ENCODE results near the gene CNTD1.

CNTD1 gene

DNA sequence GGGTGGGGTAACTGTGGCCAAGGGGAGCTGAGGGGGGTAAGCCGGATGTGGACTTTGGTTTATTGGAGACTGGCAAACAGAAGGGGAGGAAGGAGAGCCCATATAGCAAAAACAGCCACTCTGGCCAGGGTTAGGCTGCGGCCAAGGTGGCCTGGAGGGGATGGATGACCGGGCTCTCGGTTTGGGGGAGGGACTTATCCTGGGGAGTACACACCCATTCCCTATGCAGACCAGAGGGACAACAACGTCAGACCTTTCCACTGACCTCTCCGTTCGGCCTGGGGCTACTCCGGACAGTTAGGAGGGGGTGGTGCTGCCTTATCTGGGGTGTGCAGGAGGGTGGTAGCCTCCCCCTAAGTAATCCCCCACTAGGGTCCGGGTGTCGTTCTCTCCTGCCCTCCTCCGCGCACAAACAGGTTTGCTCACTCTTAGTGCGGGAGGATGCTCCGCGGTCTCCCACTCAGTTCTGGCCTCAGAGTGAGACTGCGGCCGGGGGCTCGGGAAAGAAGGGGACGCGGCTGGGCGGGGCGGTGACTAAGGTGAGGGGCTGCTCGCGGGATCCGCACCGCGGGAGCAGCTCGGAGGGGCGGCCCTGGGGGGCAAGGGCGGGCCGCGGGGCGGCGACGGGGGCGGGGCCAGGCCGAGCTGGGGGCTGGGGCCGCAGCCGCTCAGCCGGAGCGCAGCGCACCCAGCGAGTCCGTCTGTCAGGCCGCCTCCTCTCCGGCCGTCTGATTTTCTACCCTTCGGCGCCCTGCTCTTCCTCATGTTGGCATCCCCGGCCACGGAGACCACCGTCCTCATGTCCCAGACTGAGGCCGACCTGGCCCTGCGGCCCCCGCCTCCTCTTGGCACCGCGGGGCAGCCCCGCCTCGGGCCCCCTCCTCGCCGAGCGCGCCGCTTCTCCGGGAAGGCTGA is 18.5 kb upstream of the CNTD1 start, which contains the start of gene WNK4:
Gene WNK4, plus strand, starts transcription at position 675 of the 915 bp plus-strand sequence. Its CDS starts 89 bp downstream, at position 764.
- DNase-seq, result no peak

DNA sequence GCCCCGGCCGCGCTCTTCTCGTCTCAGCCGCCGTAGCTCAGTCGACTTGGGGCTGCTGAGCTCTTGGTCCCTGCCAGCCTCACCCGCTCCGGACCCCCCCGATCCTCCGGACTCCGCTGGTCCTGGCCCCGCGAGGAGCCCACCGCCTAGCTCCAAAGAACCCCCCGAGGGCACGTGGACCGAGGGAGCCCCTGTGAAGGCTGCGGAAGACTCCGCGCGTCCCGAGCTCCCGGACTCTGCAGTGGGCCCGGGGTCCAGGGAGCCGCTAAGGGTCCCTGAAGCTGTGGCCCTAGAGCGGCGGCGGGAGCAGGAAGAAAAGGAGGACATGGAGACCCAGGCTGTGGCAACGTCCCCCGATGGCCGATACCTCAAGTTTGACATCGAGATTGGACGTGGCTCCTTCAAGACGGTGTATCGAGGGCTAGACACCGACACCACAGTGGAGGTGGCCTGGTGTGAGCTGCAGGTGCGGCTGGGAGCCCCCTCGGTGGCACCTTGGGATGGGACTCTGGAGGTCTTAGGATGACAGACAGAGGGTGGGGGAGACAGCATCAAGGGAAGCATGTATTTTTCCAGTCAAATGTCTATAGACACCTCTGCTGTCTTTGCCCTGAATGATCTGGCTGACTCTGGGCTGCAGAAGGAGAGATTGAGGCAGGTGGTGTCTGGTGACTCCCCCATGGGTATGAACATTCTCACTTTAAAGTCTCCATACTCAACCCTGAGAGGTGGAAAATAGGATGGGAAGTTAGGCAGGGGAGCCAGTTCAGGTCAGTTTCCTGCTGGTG is 17.6 kb upstream of the CNTD1 start:
- no peak for DNase-seq

DNA sequence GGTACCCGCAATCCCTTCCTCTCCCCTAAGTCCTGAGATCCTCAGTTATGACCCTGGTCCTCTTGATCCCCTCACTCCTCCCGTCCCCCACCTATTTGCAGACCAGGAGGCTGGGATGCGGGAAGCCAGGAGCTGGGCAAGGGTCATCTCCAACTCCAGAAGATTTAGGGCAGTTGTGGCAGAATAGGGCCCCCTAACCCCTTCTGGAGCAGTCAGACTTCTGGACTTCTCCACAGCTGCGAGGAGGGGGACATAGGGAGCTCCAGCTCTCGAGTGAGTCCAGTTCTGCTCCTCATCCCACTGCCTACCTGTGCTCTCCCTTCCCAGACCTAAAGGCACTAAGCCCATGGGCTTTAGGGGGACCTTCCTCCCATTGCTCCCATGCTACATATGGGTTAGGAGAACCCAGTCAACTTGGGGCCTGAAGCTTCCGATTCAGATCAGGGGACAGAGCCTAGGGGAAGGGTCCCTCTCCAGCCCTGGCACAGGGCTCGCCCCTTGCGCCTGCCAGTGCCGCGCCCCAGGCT is 17.0 kb upstream of the CNTD1 start:
- no peak for DNase-seq

DNA sequence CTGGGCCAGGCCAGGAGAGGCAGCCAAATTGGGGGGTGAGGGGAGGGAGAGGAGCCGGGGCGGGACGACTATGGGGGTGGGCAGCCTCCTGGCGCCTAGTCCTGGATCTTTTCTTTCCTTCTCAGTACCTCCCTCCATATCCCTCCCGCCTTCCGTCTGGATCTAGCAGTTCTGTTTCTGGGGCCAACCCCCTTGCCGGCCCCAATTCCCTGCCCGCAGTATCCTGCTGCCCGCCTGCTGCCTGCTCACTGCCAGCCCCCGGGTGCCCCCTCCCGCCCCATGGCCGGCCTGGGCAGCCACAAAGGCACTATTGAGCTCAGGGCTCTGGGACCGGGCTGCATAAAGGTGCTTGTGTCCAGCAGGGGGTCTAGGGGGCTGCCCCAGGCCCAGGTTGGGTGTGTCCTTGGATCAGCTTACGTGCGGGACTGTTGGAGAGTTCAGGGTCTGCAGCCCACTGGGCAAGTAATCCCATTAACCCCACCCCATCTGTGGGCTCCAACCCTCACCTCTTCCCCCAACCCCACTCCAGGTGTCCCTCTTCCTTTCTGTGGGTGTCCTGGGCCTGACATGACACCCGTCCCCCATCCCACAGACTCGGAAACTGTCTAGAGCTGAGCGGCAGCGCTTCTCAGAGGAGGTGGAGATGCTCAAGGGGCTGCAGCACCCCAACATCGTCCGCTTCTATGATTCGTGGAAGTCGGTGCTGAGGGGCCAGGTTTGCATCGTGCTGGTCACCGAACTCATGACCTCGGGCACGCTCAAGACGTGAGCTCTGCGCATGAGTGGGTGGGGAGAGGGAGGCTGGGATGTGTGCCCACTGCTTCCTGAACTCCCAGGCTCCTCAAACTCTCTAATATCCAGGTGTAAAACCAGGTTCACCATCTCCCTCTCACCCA is 16.2 kb upstream of the CNTD1 start:
- DNase-seq, result no peak

DNA sequence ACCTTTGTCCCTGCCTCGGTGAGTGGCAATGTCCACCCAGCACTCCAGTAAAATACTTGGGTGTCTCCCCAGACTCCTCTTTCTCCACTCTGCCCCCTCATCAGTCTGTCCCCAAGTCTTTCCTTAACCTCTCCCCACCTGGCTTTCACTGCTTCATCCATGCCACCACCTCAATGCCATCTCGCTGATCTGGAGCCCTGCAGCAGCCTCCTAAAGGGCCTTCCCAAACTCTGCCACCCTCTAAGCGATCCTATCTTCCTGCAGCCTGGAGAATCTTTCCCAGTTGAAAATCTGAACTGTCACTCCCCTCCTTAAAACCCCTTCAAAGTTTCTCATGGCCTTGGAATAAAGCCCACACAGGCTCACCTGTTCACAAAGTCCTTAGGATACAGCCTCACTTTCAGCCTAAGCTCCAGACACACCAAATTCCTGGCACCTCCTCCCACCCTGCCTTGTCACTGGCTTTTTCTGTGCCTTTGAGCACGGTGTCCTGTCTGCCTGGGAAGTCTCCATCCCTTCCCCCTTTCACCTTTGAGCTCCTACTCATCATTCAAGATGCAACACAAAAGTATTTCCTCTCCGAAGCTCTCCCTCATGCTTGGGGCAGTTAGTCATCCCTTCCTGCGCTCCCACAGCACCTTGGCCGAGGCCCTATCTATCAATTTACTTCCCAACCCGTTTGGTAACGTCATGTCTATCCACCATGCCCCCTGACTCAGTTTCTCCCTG is 15.4 kb upstream of the CNTD1 start:
- DNase-seq, result no peak

DNA sequence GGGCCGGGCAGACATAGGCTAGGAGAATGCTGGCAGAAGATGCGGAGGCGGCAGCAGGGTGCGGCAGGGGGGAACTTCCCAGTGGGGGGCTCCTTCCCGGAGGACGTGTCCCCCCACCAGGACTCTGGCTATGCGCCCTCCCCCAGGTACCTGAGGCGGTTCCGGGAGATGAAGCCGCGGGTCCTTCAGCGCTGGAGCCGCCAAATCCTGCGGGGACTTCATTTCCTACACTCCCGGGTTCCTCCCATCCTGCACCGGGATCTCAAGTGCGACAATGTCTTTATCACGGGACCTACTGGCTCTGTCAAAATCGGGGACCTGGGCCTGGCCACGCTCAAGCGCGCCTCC is 14.9 kb upstream of the CNTD1 start:
- no peak for DNase-seq

DNA sequence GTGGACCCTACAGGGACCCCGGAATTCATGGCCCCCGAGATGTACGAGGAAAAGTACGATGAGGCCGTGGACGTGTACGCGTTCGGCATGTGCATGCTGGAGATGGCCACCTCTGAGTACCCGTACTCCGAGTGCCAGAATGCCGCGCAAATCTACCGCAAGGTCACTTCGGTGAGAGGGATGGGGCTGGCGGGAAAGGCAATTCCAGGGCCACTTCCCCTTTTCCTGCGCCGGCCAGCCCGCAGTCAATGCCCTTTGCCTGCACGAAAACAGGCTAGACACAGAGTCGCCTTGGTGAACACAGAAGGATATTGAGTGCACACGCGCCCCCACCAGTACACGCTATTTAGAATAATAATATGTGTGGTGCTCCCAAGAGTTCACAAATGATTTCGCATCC is 14.3 kb upstream of the CNTD1 start:
- DNase-seq, result no peak

DNA sequence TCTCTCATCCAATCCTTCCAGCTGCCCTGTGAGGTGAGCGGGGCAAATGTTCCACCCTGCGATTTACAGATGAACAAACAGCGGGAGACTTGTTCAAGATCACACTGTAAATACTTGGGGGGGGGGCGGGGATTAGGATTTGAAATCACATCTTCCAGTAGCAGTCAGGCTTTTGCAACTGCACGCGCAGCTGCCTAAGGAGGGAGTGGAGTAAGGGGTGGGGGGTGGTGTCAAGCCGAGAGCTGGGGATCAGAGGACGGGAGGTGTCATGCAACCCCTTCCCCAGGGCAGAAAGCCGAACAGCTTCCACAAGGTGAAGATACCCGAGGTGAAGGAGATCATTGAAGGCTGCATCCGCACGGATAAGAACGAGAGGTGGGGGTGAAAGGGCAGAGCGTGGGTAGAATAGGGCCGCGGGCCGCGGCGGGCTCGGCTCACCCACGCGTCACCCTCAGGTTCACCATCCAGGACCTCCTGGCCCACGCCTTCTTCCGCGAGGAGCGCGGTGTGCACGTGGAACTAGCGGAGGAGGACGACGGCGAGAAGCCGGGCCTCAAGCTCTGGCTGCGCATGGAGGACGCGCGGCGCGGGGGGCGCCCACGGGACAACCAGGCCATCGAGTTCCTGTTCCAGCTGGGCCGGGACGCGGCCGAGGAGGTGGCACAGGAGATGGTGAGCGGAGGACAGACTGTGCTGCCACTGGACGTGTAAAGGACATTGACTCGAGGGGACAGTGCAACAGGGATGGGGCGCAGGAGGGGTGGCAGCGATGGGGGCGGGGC is 13.7 kb upstream of the CNTD1 start:
- no peak for DNase-seq

DNA sequence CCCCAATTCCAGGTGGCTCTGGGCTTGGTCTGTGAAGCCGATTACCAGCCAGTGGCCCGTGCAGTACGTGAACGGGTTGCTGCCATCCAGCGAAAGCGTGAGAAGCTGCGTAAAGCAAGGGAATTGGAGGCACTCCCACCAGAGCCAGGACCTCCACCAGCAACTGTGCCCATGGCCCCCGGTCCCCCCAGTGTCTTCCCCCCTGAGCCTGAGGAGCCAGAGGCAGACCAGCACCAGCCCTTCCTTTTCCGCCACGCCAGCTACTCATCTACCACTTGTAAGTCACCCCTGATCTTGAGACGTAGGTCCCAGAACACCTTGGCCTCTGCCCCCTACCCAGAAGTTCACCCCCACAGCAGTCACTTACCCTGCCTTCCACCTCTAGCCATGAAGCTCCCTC is 11.4 kb upstream of the CNTD1 start:
- DNase-seq, result no peak

DNA sequence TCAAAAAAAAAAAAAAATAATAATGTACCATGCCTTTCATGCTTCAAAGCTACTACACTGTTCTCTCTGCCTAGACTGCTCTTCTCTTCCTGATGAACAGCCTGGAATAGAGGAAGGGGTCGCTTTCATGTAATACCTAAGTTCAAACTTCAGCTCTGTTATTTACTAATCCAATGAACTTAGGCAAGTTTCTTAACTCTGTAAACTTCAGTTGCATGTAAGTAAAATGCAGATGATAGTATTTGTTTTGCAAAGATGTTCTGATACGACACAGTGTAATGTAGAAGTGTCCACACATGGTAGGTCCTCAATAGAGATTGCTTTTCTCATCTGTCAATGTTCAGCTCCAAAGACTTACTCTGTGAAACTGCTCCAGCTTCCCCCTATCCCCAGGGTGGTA is 6.7 kb upstream of the CNTD1 start:
- no peak for DNase-seq

DNA sequence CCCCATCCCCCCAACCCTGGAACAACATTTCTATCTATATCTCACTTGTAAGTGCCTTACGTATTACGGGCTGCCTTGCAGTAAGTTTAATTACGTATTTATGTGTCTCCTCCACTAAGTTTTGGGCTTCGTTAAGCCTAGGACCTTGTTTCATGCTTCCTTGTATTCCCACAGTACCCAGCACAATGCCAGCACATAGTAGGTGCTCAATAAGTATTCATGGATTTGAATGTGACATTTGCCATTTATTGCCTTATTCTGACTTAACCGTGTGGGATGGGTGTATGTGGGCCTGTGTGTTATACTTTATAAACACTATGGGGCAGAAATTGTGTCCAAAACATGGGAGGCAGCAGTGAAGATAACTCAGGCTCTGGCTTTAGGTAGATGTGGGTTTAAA is 6.1 kb upstream of the CNTD1 start:
- DNase-seq, result no peak

DNA sequence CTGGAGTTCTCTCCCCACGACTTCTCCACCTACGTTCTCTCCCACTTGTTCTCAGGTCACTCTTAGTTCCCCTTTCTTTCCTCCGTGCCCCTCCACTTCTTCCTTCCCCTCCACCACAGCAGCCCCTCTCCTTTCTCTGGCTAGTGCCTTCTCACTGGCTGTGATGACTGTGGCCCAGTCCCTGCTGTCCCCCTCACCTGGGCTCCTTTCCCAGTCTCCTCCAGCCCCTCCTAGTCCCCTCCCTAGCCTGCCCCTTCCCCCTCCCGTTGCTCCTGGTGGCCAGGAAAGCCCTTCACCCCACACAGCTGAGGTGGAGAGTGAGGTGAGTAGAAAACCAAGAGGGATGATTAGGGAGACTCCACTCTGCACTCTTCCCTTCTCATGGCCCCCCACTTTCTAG is 3.6 kb upstream of the CNTD1 start:
- DNase-seq, result no peak

DNA sequence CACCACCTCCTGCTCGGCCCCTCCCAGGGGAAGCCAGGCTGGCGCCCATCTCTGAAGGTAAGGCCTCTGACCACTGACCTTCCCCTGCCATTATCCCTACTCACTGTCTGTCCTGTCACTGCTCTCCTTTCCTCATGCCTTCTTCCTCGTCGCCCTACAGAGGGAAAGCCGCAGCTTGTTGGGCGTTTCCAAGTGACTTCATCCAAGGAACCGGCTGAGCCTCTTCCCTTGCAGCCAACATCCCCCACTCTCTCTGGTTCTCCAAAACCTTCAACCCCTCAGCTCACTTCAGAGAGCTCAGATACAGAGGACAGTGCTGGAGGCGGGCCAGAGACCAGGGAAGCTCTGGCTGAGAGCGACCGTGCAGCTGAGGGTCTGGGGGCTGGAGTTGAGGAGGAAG is 3.2 kb upstream of the CNTD1 start:
- DNase-seq, result no peak

DNA sequence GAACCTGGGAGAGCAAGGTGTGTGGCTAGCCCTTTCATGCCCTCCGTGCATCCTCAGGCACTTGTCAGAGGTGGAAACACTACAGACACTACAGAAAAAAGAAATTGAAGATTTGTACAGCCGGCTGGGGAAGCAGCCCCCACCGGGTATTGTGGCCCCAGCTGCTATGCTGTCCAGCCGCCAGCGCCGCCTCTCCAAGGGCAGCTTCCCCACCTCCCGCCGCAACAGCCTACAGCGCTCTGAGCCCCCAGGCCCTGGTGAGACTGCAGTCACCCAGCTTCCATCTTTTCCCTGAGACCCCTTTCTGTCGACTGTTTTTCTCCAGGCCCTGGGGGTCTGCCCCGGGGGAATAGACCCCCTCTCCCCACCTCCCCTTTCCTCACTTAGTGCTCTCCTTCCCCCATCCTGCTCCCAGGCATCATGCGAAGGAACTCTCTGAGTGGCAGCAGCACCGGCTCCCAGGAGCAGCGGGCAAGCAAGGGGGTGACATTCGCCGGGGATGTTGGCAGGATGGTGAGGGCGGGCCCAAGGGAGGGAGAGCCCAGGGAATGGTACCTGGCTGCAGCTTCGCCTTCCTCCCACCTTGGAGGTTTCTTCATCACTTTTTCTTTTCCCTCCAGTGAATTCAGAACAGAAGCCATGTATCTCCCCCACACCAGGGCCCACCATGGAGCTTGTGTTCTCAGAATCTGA is 2.4 kb upstream of the CNTD1 start:
- DNase-seq, result no peak

DNA sequence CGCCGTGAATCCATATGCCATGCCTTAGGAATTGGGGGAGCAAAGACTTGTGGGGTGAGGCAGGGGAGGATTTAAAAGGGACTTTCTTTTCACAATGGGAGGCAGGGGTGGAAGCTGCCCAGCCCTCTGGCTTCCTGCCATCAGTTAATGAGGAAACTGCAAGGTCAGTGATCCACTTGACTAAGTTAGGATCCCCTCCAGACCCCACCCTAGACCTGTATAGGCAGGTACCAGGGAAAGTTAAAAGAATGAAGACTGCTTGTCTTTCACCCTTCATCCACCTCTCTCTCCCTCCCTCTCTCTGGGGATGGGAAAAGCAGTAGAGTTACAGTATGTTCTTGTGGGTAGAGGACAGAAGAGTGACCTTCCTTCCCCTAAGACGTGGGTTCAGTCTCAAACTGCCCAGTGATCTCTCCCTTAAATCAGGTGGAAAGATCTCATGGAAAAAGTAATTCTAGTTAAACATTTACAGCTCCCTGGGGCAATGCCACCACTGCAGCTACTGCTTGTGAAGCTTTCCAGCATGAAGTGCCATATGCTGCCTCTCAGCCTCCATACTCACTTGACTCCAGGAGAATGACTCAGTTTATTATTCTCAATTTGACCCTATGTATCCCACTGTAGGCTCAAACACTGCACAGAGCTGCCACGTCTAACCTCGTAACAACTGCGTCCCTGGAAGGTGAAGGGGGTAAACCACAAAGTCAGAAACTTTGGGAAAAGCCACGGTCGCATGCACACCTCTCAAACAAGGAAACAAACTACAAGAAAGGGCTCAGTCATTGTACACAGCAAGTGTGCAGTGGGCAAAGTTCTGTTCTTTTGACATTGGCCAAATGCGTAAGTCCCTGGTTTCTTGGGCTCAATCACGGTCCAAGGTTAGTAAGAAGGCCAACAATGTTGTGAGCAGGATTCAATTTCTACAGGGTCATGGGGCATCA is 1.3 kb upstream of the CNTD1 start:
- no peak for DNase-seq

DNA sequence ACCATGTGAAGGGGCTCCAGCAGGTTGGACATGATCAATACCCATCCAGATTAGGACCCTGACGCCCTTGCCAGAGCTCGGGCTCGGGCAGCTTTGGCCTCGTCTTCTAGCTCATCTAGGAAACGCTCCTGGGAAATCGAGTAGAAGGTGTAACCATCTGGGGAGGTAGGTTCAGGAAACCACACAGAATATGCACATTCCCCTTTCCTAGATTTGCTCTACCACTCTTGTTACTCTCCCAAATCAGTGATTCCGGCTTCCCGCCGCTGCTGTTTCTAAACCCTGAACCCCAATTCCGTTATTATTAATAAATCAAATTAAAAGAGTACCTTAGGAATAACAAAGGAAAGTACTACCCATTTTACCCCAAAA is 664 bp upstream of the CNTD1 start:
- no peak for DNase-seq

DNA sequence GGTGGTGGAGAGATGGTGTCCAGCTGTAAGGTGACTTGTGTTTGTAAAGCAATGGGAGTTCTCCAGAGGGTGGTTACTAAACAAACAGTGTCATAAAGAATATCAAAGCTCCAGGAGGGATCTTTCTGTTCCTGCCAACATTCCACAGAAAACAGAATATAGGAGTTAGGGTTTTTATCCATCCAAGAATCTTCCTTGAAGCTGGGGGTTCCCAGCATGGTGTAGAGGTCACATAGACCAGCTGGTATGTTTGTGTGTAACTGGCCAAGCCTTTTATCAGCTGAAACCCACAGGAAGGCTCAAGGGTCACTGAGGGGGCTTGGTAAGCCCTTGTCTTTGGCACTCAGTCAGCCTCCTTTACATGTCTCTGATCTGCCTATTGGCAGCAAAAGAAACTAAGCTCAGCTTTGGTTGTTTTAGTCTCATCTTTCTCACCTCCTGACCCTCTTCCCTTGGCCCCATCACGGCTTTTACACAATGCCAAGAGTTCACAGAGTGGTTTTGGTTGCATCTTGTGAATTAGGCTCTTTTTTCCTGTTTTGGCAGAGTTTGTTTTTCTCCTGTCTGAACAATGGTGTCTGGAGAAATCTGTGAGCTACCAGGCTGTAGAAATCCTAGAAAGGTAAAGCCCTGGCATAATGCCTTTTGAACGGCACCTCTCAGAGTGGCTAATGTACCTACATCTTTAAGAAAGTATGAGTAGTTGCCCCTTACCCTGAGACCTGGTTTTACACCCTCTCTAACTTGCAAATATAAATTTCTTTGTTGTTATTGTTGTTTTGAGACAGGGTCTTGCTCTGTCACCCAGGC is 4.6 kb downstream of the CNTD1 start:
- no peak for DNase-seq

DNA sequence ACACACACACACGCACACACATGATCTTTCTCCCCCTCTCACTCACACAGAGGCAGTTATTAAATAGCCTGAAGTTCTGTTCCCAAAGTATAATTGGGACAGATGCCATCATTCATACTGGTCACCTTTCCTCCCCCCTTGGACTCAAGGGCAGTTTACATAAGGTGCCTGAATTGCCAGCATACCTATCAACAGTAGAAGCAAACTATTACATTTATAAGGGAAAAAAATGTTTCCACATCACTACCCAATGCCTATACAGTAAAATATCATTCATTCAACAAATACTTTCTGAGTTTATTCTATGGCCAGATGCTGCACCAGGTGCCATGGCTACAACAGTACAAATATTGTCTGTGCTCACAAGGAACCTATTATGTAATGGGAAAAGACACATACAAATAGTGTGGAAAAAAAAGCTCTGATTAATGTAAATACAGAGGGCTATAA is 6.3 kb downstream of the CNTD1 start:
- no peak for DNase-seq

DNA sequence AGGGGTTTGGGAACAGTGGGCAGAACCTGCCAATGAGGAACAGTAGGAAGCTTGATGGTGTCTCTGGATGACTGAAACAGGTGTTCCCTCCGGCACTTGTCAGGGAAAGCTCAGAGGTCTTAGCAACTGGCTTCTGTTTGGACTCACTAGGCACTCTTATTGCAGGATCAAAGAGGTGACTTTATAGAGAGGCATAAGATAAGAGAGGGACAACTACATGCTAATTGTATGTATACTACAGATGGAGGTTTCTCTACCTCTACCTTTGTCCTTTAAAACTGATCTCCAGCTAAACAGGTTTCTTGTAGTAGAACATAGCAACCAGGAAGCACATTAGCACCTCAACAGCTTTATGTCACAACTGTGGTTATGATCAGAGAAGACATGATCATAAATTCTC is 7.6 kb downstream of the CNTD1 start:
- DNase-seq, result no peak

All from hematopoietic multipotent progenitor cell treated with erythropoietin and hydrocortisone succinate and interleukin-3 and kit ligand, for 8 days (in vitro differentiated cells).